ENCODE measurements around the gene OSBP2.
"Not testable (repeated sequence)": the region's sequence is repeated elsewhere in the genome, so short reads cannot be mapped to it uniquely, and the experiment has no call there.

The OSBP2 gene

GRCh38 chr22:30718938-30719337 lies 24.3 kb downstream of the OSBP2 start:
- DNase-seq = no peak

- no peak for DNase-seq
Measured at GRCh38 chr22:30720263-30720837, 25.7 kb downstream of the OSBP2 start.

GRCh38 chr22:30721741-30722140 lies 27.1 kb downstream of the OSBP2 start:
- no peak for DNase-seq

GRCh38 chr22:30728826-30729225 lies 34.2 kb downstream of the OSBP2 start:
- DNase-seq = no peak

- DNase-seq = no peak
Measured at GRCh38 chr22:30731658-30732057, 37.0 kb downstream of the OSBP2 start.

GRCh38 chr22:30732426-30732825 lies 37.8 kb downstream of the OSBP2 start:
- DNase-seq = no peak

GRCh38 chr22:30733181-30733631 lies 38.5 kb downstream of the OSBP2 start:
- DNase-seq = peak; percentile 62

GRCh38 chr22:30740007-30740406 lies 45.3 kb downstream of the OSBP2 start:
- peak; percentile 14 for DNase-seq

GRCh38 chr22:30740511-30740910 lies 45.8 kb downstream of the OSBP2 start:
- DNase-seq = not testable (repeated sequence)

- DNase-seq = no peak
Measured at GRCh38 chr22:30742291-30743256, 47.9 kb downstream of the OSBP2 start.

GRCh38 chr22:30743257-30744020 lies 48.8 kb downstream of the OSBP2 start:
- no peak for DNase-seq

GRCh38 chr22:30744224-30744623 lies 49.5 kb downstream of the OSBP2 start:
- no peak for DNase-seq

GRCh38 chr22:30747493-30747892 lies 52.8 kb downstream of the OSBP2 start:
- DNase-seq = no peak

- no peak for DNase-seq
Measured at GRCh38 chr22:30749272-30749671, 54.6 kb downstream of the OSBP2 start.

GRCh38 chr22:30749849-30750248 lies 55.2 kb downstream of the OSBP2 start:
- DNase-seq = no peak

GRCh38 chr22:30751529-30751928 lies 56.9 kb downstream of the OSBP2 start:
- DNase-seq = no peak

GRCh38 chr22:30752771-30753170 lies 58.1 kb downstream of the OSBP2 start:
- no peak for DNase-seq

- DNase-seq = no peak
Measured at GRCh38 chr22:30753701-30754100, 59.0 kb downstream of the OSBP2 start.

GRCh38 chr22:30754521-30754920 lies 59.8 kb downstream of the OSBP2 start:
- no peak for DNase-seq

- peak; percentile 74 for DNase-seq
Measured at GRCh38 chr22:30754971-30755758, 60.5 kb downstream of the OSBP2 start.

- no peak for DNase-seq
Measured at GRCh38 chr22:30755759-30756124, 61.1 kb downstream of the OSBP2 start.

- DNase-seq = peak; percentile 72
Measured at GRCh38 chr22:30763815-30764673, 69.4 kb downstream of the OSBP2 start.

All from fibroblast of skin of right biceps (primary cell).